ENCODE results near the gene CYGB.
"Not testable (repeated sequence)": the region's sequence is repeated elsewhere in the genome, so short reads cannot be mapped to it uniquely, and the experiment has no call there.

CYGB gene

DNA sequence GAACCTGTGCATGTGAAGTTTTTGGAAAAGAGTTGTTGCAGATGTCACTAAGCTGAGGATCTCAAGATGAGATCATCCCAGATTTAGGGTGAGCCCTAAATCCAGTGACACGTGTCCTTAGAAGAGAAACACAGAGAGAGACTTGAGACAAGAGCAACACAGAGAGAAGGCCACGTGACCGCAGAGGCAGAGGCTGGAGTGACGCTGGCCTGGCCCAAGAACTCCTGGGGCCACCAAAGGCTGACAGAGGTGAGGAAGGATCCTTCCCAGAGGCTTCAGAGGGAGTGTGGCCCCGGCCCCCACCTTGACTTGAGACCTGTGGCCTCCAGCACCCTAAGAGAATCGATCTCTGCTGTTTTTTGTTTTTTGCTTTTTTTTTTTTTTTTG lies 24.2 kb downstream of the CYGB start:
- no peaks in the 10 kb centered on the region for H3K9me3 ChIP-seq (ENCODE audit: control insufficient read depth, insufficient read depth, low read depth, low read length)
- H3K27ac ChIP-seq (ENCODE audit: low read depth, low read length), result no peak overlapping the region
- no peak overlapping the region for H3K4me3 ChIP-seq (ENCODE audit: low read depth, low read length)
- H3K9ac ChIP-seq (ENCODE audit: low read length), result no peak overlapping the region
- H3K36me3 ChIP-seq (ENCODE audit: control insufficient read depth, insufficient read depth, low read length), result no peaks in the 10 kb centered on the region
- no peaks in the 10 kb centered on the region for H3K27me3 ChIP-seq (ENCODE audit: control insufficient read depth, insufficient read depth, low read length)
- no peaks in the 10 kb centered on the region; the same call in 1 of the 2 replicates for H3K4me1 ChIP-seq (ENCODE audit: control insufficient read depth, insufficient read depth, low read length)

DNA sequence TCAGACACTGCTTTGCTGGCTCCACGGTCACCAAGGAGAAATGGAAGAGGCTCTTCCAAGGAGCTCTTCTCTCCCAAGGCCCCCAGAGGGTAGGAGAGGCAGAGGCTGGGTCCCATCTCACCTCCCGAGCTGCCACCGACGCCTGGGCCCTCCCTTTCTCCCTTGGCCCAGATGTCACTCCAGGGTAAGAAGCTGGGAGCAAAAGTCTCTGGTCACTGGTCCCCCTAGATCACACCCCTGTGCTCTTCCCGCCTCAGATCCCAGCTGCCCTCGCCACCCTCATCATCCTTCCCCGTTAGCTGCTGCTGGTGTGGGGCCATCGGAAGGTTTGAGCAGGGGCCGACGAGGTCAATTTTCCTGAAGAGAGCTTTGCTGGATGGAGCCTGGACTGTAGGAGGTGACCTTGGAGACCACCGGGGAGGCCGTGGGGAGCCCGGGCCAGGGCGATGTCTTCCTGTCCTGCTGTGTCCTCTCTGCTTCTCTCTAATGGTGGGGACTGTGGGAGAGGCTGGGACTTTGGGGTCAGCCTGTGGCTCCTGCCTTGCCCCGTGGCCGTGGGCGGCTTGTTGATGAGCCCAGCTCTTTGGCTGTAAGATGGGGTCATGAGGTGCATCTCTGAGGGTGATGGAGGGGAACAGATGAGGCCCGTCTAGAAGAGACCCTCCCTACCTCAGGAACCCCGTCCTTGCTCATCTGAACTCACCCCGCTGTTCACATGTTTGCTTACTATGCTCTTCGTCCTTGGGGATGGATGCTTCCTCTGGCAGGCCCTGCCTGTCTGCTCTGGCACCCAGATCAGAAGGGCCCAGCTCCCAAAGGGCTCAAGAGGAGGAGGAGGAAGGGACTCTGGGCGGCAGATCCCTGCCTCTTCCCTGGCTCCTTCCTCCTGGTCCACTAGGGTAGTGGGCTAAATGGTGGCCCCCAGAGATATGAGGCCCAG lies 24.9 kb downstream of the CYGB start:
- Histone ChIP-seq H3K36me3 (ENCODE audit: control insufficient read depth, insufficient read depth, low read length) (no peaks in the 10 kb centered on the region), H3K4me3 (ENCODE audit: low read depth, low read length) (no peak overlapping the region), H3K4me1 (ENCODE audit: control insufficient read depth, insufficient read depth, low read length) (no peaks in the 10 kb centered on the region; the same call in 1 of the 2 replicates), H3K27me3 (ENCODE audit: control insufficient read depth, insufficient read depth, low read length) (peaks cover 5% of the 10 kb centered on the region), H3K27ac (ENCODE audit: low read depth, low read length) (no peak overlapping the region), H3K9me3 (ENCODE audit: control insufficient read depth, insufficient read depth, low read depth, low read length) (no peaks in the 10 kb centered on the region), H3K9ac (ENCODE audit: low read length) (no peak overlapping the region)

DNA sequence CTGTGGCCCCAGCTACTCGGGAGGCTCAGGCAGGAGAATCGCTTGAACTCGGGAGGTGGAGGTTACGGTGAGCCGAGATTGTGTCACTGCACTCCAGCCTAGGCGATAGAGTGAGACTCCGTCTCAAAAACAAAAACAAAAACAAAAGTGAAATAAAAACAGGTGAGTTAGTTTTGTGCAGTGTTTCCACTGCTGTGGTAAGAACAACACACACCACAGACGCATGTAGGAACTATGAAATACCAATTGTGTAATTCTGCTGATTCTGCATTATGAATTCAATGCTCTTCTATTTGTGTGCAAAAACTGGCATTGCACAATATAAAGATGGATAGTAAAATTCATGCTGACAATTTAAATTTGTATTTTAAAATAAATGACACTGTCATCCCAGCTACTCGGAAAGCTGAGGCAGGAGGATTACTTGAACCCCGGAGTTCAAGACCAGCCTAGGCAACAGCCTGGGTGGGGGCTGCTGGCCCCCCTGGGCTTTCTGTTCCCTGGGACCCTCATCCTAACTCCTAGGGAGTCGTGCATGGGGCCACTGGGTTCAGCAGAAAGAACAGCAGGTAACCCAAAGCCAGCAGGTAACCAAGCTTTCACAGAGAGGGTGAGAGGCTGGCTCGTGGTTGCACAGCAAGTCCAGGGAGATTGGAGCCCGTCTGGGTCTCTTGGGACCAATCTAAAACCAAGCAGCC lies 25.7 kb downstream of the CYGB start:
- Histone ChIP-seq H3K4me1 (ENCODE audit: control insufficient read depth, insufficient read depth, low read length) (no peaks in the 10 kb centered on the region; the same call in 1 of the 2 replicates), H3K9ac (ENCODE audit: low read length) (no peak overlapping the region), H3K27ac (ENCODE audit: low read depth, low read length) (no peak overlapping the region)

DNA sequence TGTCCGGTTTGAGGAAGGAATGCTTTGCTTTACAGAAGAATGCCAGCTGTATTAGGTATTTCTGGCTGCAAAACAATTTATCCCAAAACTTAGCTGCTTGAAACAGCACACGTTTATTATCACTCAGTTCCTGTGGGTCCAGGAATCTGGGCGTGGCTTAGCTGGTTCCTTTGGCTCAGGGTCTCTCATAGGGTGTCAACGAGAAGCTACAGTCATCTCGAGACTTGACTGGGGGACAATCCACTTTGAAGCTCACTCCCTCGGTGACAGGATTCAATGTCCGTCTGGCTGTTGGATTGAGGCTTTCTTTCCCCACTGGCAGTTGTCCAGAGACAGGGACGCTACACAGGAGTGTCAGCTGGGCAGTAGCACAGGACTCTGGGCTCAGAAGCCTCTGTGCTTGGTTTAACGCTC lies 26.7 kb downstream of the CYGB start:
- H3K27me3 ChIP-seq (ENCODE audit: control insufficient read depth, insufficient read depth, low read length), result peaks cover 14% of the 10 kb centered on the region
- H3K4me1 ChIP-seq (ENCODE audit: control insufficient read depth, insufficient read depth, low read length), result peaks cover 8% of the 10 kb centered on the region
- H3K4me3 ChIP-seq (ENCODE audit: low read depth, low read length), result no peak overlapping the region
- H3K9me3 ChIP-seq (ENCODE audit: control insufficient read depth, insufficient read depth, low read depth, low read length), result no peaks in the 10 kb centered on the region
- H3K9ac ChIP-seq (ENCODE audit: low read length), result no peak overlapping the region
- no peaks in the 10 kb centered on the region for H3K36me3 ChIP-seq (ENCODE audit: control insufficient read depth, insufficient read depth, low read length)
- H3K27ac ChIP-seq (ENCODE audit: low read depth, low read length), result no peak overlapping the region

More for the DNA sequence above, 25.7 kb downstream of the CYGB start:
- H3K9me3 ChIP-seq (ENCODE audit: control insufficient read depth, insufficient read depth, low read depth, low read length), result no peaks in the 10 kb centered on the region
- no peak overlapping the region for H3K4me3 ChIP-seq (ENCODE audit: low read depth, low read length)
- H3K36me3 ChIP-seq (ENCODE audit: control insufficient read depth, insufficient read depth, low read length), result no peaks in the 10 kb centered on the region
- peaks cover 11% of the 10 kb centered on the region for H3K27me3 ChIP-seq (ENCODE audit: control insufficient read depth, insufficient read depth, low read length)

DNA sequence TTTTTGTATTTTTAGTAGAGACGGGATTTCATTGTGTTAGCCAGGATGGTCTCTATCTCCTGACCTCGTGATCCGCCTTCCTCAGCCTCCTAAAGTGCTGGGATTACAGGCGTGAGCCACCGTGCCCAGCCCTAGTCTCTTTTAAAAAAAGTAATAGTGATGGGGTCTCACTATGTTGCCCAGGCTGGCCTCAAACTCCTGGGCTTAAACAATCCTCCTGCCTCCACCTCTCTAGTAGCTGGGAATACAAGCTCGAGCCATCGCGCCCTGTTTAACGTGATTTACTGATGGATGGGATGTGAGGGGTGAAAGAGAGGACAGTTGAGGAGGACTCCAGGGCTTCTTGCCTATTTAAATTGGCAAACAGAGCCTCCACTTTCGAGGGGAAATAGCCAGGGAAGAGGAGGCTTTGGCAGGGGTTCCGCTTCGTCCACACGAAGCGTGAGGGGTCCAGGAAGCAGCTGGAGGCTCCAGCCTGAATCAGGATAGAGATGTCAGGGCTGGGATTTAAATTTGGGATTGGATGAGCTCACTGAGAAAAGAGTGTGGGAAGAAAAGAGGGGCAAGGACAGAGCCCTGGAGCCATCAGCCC lies 28.9 kb downstream of the CYGB start:
- H3K4me3 ChIP-seq (ENCODE audit: low read depth, low read length); H3K9ac ChIP-seq (ENCODE audit: low read length); H3K9me3 ChIP-seq (ENCODE audit: control insufficient read depth, insufficient read depth, low read depth, low read length); H3K36me3 ChIP-seq (ENCODE audit: control insufficient read depth, insufficient read depth, low read length); H3K27ac ChIP-seq (ENCODE audit: low read depth, low read length); H3K4me1 ChIP-seq (ENCODE audit: control insufficient read depth, insufficient read depth, low read length): not testable (repeated sequence)
- peaks cover 14% of the 10 kb centered on the region for H3K27me3 ChIP-seq (ENCODE audit: control insufficient read depth, insufficient read depth, low read length)

DNA sequence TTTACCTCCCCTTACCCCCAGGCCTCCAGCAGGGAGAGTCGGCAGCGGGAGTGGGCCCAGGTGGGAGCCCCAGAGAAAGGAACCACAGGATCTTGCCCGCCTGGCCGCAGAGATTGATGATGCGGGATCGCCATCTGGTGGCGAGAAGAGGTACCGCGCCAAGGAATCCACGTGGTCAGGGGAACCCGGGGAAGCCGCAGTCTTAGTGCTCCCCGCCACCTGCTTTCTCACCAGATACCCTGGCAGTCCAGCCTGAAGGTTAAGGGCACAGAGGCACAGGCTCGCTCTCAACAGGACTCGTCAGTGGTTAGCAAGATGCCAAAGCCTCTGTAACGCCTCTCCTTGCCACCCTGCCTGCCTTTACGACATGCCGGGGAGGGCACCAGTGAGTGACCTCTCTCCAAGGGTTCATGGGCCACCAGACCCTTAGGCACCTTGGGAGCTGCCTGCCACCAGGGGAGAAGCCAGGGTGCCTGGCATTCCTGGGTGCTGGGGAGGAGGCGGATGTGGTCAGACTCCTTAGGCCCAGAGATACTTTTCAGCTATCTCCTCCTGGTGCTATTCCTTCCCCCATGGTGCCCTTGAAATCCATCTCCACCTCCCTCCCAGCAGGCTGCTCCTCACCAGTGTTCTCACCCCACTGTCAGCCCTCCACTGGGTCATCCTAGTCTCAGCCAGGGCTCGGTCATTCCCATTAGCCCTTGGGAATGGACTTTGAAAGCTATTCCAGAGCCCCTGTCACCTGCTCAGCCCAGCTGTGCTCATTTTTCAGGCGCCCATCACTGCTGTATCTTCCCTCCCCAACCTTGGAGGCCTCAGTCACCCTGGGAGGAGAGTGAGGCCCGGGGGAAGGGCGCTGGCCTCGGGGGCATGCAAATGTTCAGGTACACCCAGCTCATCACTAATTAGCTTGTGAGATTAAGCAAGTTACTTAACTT lies 30.8 kb downstream of the CYGB start:
- no peaks in the 10 kb centered on the region for H3K9me3 ChIP-seq (ENCODE audit: control insufficient read depth, insufficient read depth, low read depth, low read length)
- no peaks in the 10 kb centered on the region for H3K36me3 ChIP-seq (ENCODE audit: control insufficient read depth, insufficient read depth, low read length)
- peak overlapping the region; percentile 35; the same call in 1 of the 2 replicates for H3K4me3 ChIP-seq (ENCODE audit: low read depth, low read length)
- peaks cover 14% of the 10 kb centered on the region for H3K27me3 ChIP-seq (ENCODE audit: control insufficient read depth, insufficient read depth, low read length)
- no peak overlapping the region for H3K27ac ChIP-seq (ENCODE audit: low read depth, low read length)
- H3K9ac ChIP-seq (ENCODE audit: low read length), result no peak overlapping the region
- peaks cover 15% of the 10 kb centered on the region for H3K4me1 ChIP-seq (ENCODE audit: control insufficient read depth, insufficient read depth, low read length)

DNA sequence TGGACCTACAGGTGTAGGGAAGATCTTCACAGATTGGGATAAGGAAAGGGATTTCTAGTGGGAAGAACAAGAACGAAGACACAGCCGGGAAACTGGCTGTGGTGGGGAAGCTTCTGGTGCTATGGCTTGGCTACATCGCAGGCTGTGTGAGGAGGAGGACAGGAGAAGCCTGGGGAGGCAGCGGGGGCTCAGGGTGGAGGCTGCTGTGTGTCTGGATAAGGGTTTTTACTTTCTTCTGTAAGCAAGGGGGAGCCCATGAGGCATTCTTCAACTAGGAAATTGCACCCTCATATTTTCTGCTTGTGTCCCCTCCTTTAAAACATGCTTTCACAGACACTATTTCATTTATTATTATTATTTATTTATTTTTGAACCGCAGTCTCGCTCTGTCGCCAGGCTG lies 33.4 kb downstream of the CYGB start:
- Histone ChIP-seq H3K9ac (ENCODE audit: low read length) (no peak overlapping the region), H3K4me1 (ENCODE audit: control insufficient read depth, insufficient read depth, low read length) (peaks cover 32% of the 10 kb centered on the region), H3K4me3 (ENCODE audit: low read depth, low read length) (no peak overlapping the region), H3K27ac (ENCODE audit: low read depth, low read length) (no peak overlapping the region), H3K36me3 (ENCODE audit: control insufficient read depth, insufficient read depth, low read length) (no peaks in the 10 kb centered on the region), H3K27me3 (ENCODE audit: control insufficient read depth, insufficient read depth, low read length) (peaks cover 20% of the 10 kb centered on the region), H3K9me3 (ENCODE audit: control insufficient read depth, insufficient read depth, low read depth, low read length) (no peaks in the 10 kb centered on the region)

DNA sequence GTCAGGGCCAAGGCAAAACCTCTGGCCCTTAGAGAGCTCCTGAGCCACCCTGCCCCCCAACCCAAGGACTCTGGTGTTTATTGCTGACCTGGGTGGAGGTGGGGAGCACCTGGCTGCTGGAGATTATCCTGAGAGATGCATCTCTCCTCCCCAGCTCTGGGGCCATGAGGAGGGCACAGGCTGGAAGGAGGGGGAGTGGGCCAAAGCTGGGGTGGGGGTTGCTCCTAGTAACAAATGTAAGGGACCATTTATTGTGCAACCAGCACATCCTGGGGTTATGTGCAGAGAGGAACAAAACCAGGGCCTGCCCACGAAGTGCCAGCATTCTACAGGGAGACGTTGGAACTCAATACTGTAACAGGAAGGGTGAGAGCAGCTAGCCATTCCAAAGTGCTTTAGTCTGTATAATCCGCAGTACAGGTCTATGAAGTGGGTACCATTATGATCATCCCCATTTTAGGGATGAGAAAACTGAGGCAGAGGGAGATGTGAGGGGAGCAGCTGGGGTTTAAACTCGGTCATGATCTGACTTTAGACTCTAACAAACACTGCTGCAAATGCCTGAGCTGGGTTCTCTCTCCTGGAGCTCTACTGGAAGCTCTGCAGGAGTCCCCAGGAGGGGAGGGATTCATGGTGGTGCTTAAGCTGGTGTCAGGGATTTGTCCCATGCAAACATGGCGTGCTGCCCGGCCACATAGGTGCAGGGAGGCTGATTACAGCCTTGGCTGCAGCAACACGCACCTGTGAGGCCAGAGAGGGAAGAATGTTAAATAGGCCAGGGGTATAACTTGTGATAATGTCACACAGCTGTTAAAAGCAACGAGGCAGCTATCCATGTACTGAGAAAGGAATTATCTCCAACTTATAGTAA lies 34.9 kb downstream of the CYGB start:
- Histone ChIP-seq H3K4me3 (ENCODE audit: low read depth, low read length) (no peak overlapping the region), H3K27me3 (ENCODE audit: control insufficient read depth, insufficient read depth, low read length) (peaks cover 14% of the 10 kb centered on the region), H3K27ac (ENCODE audit: low read depth, low read length) (no peak overlapping the region), H3K9me3 (ENCODE audit: control insufficient read depth, insufficient read depth, low read depth, low read length) (no peaks in the 10 kb centered on the region), H3K36me3 (ENCODE audit: control insufficient read depth, insufficient read depth, low read length) (no peaks in the 10 kb centered on the region), H3K4me1 (ENCODE audit: control insufficient read depth, insufficient read depth, low read length) (peaks cover 47% of the 10 kb centered on the region), H3K9ac (ENCODE audit: low read length) (no peak overlapping the region)

DNA sequence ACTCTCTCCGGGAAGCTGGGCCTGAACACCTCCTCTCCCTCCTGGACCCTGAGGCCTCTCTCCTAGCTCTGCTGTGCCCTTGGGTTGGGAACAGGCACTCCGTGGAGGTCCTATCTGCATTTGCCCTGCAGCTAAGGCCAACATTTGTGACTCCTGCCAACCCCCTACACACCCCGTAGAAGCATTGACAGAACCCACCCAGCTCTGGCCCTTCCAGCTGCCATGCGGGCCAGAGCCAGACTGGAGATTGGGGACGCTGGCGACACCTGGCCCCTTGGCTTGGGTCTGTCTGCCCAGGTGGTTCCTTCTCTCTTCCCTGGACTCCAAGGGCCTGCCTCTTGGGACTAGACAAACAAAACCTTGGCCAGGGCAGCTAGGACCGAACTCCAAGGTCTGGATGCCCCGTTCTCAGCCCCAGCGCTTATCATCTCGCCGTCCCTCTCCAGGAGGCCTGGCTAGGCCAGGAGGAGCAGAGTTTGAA lies 35.6 kb downstream of the CYGB start:
- H3K27ac ChIP-seq (ENCODE audit: low read depth, low read length), result no peak overlapping the region

More for the DNA sequence above, 35.6 kb downstream of the CYGB start:
- Histone ChIP-seq H3K9me3 (ENCODE audit: control insufficient read depth, insufficient read depth, low read depth, low read length) (no peaks in the 10 kb centered on the region), H3K27me3 (ENCODE audit: control insufficient read depth, insufficient read depth, low read length) (peaks cover 9% of the 10 kb centered on the region; the same call in 1 of the 2 replicates), H3K9ac (ENCODE audit: low read length) (peak overlapping the region; percentile 21), H3K4me3 (ENCODE audit: low read depth, low read length) (peak overlapping the region; percentile 87), H3K36me3 (ENCODE audit: control insufficient read depth, insufficient read depth, low read length) (no peaks in the 10 kb centered on the region), H3K4me1 (ENCODE audit: control insufficient read depth, insufficient read depth, low read length) (peaks cover 53% of the 10 kb centered on the region)

All from HUES6 (cell line).